IMR-90 (cell line): ENCODE data around the gene AUTS2. TPM values are rescaled to one million over a fixed set of nuclear protein-coding genes. Genes with fewer than 3 reads are reported as not detected.

ENCODE experiments used
- ATAC-seq: fragments of 200-7000 bp; cut with Tn5 transposase; 2 replicates; pipeline ENCODE4 v1.9.1; 2020; ENCODE audit warnings: low read depth, mild to moderate bottlenecking, moderate library complexity
- BruUV-seq: library from RNA; stranded (reverse); fragments of 400-500 nt; replicated peaks from 2 replicates; lab custom pipeline; 2021; lab: Mats Ljungman, UMichigan
- CTCF ChIA-PET: fragments of 300-600 bp; formaldehyde crosslinking; extraction: SDS; loops from one replicate; lab custom pipeline; 2021; ENCODE audit warnings: antibody characterized with exemption; lab: Yijun Ruan, JAX
- POLR2A ChIA-PET: fragments of 300-600 bp; sonication (Branson Sonifier 250); formaldehyde crosslinking; loops from one replicate; lab custom pipeline; 2022; ENCODE audit warnings: antibody characterized with exemption; ENCODE audit not compliant: unreplicated experiment; lab: Charles Lee
- DNase-seq: peaks from one replicate; pipeline ENCODE4 v3.0.0; 2013
- H2AFZ ChIP-seq: replicated peaks from 2 replicates; pipeline ENCODE3; 2013; ENCODE audit warnings: low read length, mild to moderate bottlenecking; ENCODE audit not compliant: poor library complexity
- H2AK5ac ChIP-seq: 2 replicates; pipeline ENCODE4 v1.6.1; 2013; ENCODE audit warnings: low read depth, low read length, inconsistent platforms
- H2AK9ac ChIP-seq: replicated peaks from 2 replicates; pipeline ENCODE3; 2013; ENCODE audit warnings: mild to moderate bottlenecking, low read depth, low read length, moderate library complexity; ENCODE audit not compliant: poor library complexity
- H2BK120ac ChIP-seq: 2 replicates; pipeline ENCODE4 v1.6.1; 2013; ENCODE audit warnings: low read depth, low read length, inconsistent platforms
- H2BK15ac ChIP-seq: 3 replicates; pipeline ENCODE4 v1.6.1; 2013; ENCODE audit warnings: low read depth, low read length, inconsistent platforms
- H2BK20ac ChIP-seq: 2 replicates; pipeline ENCODE4 v1.6.1; 2013; ENCODE audit warnings: low read depth, mild to moderate bottlenecking, inconsistent platforms, low read length, moderate library complexity
- H2BK5ac ChIP-seq: 2 replicates; pipeline ENCODE4 v1.6.1; 2013; ENCODE audit warnings: mild to moderate bottlenecking, low read depth, low read length, inconsistent platforms; ENCODE audit not compliant: poor library complexity, severe bottlenecking
- H3K14ac ChIP-seq: replicated peaks from 2 replicates; pipeline ENCODE4 v1.6.1; 2013; ENCODE audit warnings: low read depth, low read length, inconsistent platforms
- H3K18ac ChIP-seq: 2 replicates; pipeline ENCODE4 v1.6.1; 2013; ENCODE audit warnings: low read depth, low read length, control low read depth
- H3K23ac ChIP-seq: 2 replicates; pipeline ENCODE4 v1.6.1; 2013; ENCODE audit warnings: low read depth, low read length, inconsistent platforms
- H3K27ac ChIP-seq: 2 replicates; pipeline ENCODE4 v1.5.1; 2013; ENCODE audit warnings: mild to moderate bottlenecking, control low read depth, low read length; ENCODE audit not compliant: insufficient read depth
- H3K27me3 ChIP-seq: 2 replicates; pipeline ENCODE4 v1.6.1; 2013; ENCODE audit warnings: low read length; ENCODE audit not compliant: control insufficient read depth, insufficient read depth
- H3K36me3 ChIP-seq: 2 replicates; pipeline ENCODE4 v1.6.1; 2013; ENCODE audit warnings: low read length, mixed read lengths; ENCODE audit not compliant: control insufficient read depth, insufficient read depth
- H3K4ac ChIP-seq: 2 replicates; pipeline ENCODE4 v1.6.1; 2013; ENCODE audit warnings: low read depth, low read length, inconsistent platforms
- H3K4me1 ChIP-seq: 2 replicates; pipeline ENCODE4 v1.6.1; 2013; ENCODE audit warnings: low read length, mixed read lengths; ENCODE audit not compliant: control insufficient read depth, insufficient read depth
- H3K4me2 ChIP-seq: 2 replicates; pipeline ENCODE4 v1.6.1; 2013; ENCODE audit warnings: low read depth, mild to moderate bottlenecking, control low read depth, low read length, moderate library complexity
- H3K4me3 ChIP-seq: 2 replicates; pipeline ENCODE4 v1.5.1; 2013; ENCODE audit warnings: low read depth, mild to moderate bottlenecking, control low read depth, low read length, moderate library complexity; ENCODE audit not compliant: insufficient read depth
- H3K56ac ChIP-seq: 2 replicates; pipeline ENCODE4 v1.6.1; 2013; ENCODE audit warnings: low read length, inconsistent platforms; ENCODE audit not compliant: insufficient read depth; ENCODE audit errors: extremely low read depth
- H3K79me1 ChIP-seq, 2 experiments: 2 replicates each; pipeline ENCODE4 v1.6.1; 2013; ENCODE audit warnings: low read length in 2 of 2, inconsistent platforms in 1 of 2, low read depth in 1 of 2
- H3K9ac ChIP-seq: 2 replicates; pipeline ENCODE4 v1.6.1; 2013; ENCODE audit warnings: low read depth, low read length, control low read depth
- H3K9me1 ChIP-seq: 2 replicates; pipeline ENCODE4 v1.6.1; 2013; ENCODE audit warnings: low read length, inconsistent platforms; ENCODE audit not compliant: insufficient read depth
- H3K9me3 ChIP-seq: 2 replicates; pipeline ENCODE4 v1.6.1; 2013; ENCODE audit warnings: low read length; ENCODE audit not compliant: control insufficient read depth, insufficient read depth
- H4K20me1 ChIP-seq: 2 replicates; pipeline ENCODE4 v1.6.1; 2013; ENCODE audit warnings: low read length, inconsistent platforms; ENCODE audit not compliant: insufficient read depth
- H4K5ac ChIP-seq: 2 replicates; pipeline ENCODE4 v1.6.1; 2013; ENCODE audit warnings: mild to moderate bottlenecking, low read depth, low read length, control low read depth
- H4K8ac ChIP-seq, 2 experiments: 2 replicates each; pipeline ENCODE4 v1.6.1; 2013; ENCODE audit warnings: low read depth in 2 of 2, low read length in 2 of 2, control low read depth in 1 of 2, inconsistent platforms in 1 of 2
- H4K91ac ChIP-seq: 2 replicates; pipeline ENCODE4 v1.6.1; 2013; ENCODE audit warnings: low read depth, low read length, inconsistent platforms; ENCODE audit not compliant: insufficient read depth
- BHLHE40 ChIP-seq: fragments of 150-350 bp; IDR thresholded peaks from 2 replicates; pipeline ENCODE4 v1.6.1; 2016; ENCODE audit warnings: mild to moderate bottlenecking, low read depth, low read length
- FOS ChIP-seq: fragments of 150-350 bp; IDR thresholded peaks from 2 replicates; pipeline ENCODE4 v1.6.1; 2016; ENCODE audit warnings: low read depth, low read length
- MXI1 ChIP-seq: IDR thresholded peaks from 2 replicates; pipeline ENCODE4 v1.6.1; 2012; ENCODE audit warnings: low read depth, mild to moderate bottlenecking, low read length, moderate library complexity, borderline replicate concordance
- NFE2L2 ChIP-seq: fragments of 150-350 bp; IDR thresholded peaks from 2 replicates; pipeline ENCODE4 v1.6.1; 2016; ENCODE audit warnings: low read depth, mild to moderate bottlenecking, low read length
- RCOR1 ChIP-seq: IDR thresholded peaks from 2 replicates; pipeline ENCODE4 v1.6.1; 2012; ENCODE audit warnings: mild to moderate bottlenecking, low read length, improper control_type of control experiment; ENCODE audit not compliant: insufficient replicate concordance
- RFX5 ChIP-seq: IDR thresholded peaks from 2 replicates; pipeline ENCODE4 v1.8.0; 2012; ENCODE audit warnings: low read depth, mild to moderate bottlenecking, low read length, moderate library complexity
- WGBS, 2 experiments: methylation state at CpG; one replicate each; pipeline versions ENCODE4 v1.1.5 to v1.1.7; 2013; ENCODE audit warnings: missing lambda C conversion rate in 2 of 2; ENCODE audit not compliant: insufficient read length in 1 of 2; ENCODE audit errors: extremely low coverage in 2 of 2; 5-methylcytosine and 5-hydroxymethylcytosine counted together
- dilution Hi-C: fragments of 300-500 bp; cut with HindIII; formaldehyde crosslinking; loops from one replicate; pipeline ENCODE4 v1.14.3; 2018; ENCODE audit warnings: low sequenced_read_pairs; ENCODE audit not compliant: unreplicated experiment
- in situ Hi-C: fragments of 300-500 bp; cut with MboI; formaldehyde crosslinking; loops from 3 replicates; pipeline ENCODE4 v1.14.3; 2019; ENCODE audit warnings: low sequenced_read_pairs, inconsistent platforms, mixed read lengths
- intact Hi-C: fragments of 100-400 bp; cut with micrococcal nuclease; formaldehyde crosslinking; loops from 2 replicates; pipeline ENCODE4 v1.10.0; 2022
- polyA plus RNA-seq, 3 experiments: library from polyadenylated mRNA; depleted of rRNA; stranded (reverse); fragments of >200 nt; gene quantifications; 2 replicates each; pipeline ENCODE4 v1.2.3, GENCODE V29; 2012; ENCODE audit warnings: low replicate concordance in 1 of 3
- total RNA-seq: library from RNA; depleted of rRNA; stranded (reverse); fragments of >200 nt; gene quantifications from 2 replicates; pipeline ENCODE4 v1.2.3, GENCODE V29; 2012

AUTS2 gene
- total and polyA plus RNA-seq, 2 of the 4 experiments (the other 2 are of a cell fraction), result 0.90 to 3.0 TPM

DNA sequence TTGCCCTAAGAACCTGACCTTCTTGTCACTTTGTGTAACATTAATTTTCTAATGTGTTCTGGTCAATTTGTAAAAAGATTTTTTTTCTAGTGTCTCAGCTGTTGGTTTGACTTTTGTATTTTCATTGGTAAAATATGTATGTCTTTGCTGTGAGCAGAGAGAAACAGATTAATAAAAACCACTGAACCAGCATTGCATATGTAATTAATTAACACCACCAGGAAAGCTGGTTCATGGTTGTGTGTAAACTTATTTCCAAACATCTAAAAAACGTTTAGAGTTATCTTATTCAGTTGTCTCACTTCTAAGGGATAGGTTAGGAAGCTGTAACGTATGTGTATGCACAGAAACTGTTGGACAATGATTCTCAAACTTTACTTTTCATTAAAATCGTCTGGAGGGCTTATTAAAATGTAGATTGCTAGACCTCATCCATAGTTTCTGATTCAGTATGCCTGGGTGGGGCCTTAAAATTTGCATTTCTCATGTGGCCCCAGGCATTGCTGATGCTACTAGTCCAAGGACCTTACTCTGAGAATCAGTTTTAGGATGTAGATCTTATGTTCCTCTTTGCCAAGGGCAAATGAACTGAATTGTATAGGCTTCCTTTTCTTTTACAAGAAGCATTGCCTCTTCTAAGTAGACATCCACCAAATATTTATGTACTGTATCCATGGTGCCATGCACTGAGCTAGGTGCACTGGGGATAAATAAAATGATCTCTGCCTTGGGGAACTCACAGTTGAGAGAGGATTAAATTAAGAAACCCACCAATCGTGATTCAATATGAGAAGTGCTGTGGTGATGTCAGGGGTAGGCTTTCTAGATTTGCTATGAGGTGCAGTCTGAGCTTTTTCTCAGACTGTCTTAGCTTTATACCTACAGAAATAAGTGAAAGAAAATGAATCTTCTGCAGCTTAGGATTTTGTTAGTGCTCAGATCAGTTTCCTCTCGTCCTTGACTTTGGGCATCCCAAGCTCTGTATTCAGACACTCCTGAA, 98.7 kb downstream of the AUTS2 start:
- POLR2A ChIA-PET, result no interaction called here
- no peak overlapping the region for H3K4me2 ChIP-seq
- H3K23ac ChIP-seq, result no peak overlapping the region
- H3K9me3 ChIP-seq, result no peaks in the 10 kb centered on the region
- no peak overlapping the region for H3K9ac ChIP-seq
- no peak for TF ChIP-seq MXI1
- no peak for TF ChIP-seq FOS
- no peak for TF ChIP-seq BHLHE40
- TF ChIP-seq RFX5, result no peak
- no peak for TF ChIP-seq RCOR1
- TF ChIP-seq NFE2L2, result no peak
- no peaks in the 10 kb centered on the region for H4K20me1 ChIP-seq
- no peak overlapping the region for H2BK15ac ChIP-seq
- CTCF ChIA-PET, result no interaction called here
- no peak overlapping the region for H2BK120ac ChIP-seq
- in situ Hi-C loops, result no loop called here
- no peak overlapping the region for H2AK5ac ChIP-seq
- no peaks in the 10 kb centered on the region for H3K79me1 ChIP-seq
- H4K91ac ChIP-seq, result no peak overlapping the region
- no CpG with 5 or more reads among the region's 5 CpGs for WGBS, 2 experiments
- H3K36me3 ChIP-seq, result no peaks in the 10 kb centered on the region
- BruUV-seq, result no TSS peak
- H3K56ac ChIP-seq, result no peak overlapping the region
- H3K4me1 ChIP-seq, result no peaks in the 10 kb centered on the region
- H2BK5ac ChIP-seq, result no peak overlapping the region
- no peak for ATAC-seq
- no peaks in the 10 kb centered on the region for H3K27me3 ChIP-seq
- H2AFZ ChIP-seq, result no peak overlapping the region
- no peak for DNase-seq
- H3K4me3 ChIP-seq, result no peak overlapping the region
- no peak overlapping the region for H3K4ac ChIP-seq
- H3K18ac ChIP-seq, result no peak overlapping the region
- no peak overlapping the region for H2AK9ac ChIP-seq
- H3K14ac ChIP-seq, result no peak overlapping the region
- intact Hi-C loops, result no loop called here
- no peak overlapping the region for H2BK20ac ChIP-seq
- H3K27ac ChIP-seq, result no peak overlapping the region
- H4K5ac ChIP-seq, result no peak overlapping the region
- no peaks in the 10 kb centered on the region for H3K9me1 ChIP-seq
- H4K8ac ChIP-seq, result no peak overlapping the region
- dilution Hi-C loops, result no loop called here
